OCI-LY7 (cell line): ENCODE results near the gene SLC41A3.

Source experiments
- CTCF ChIP-seq: fragments of 200-600 bp; sonication (generic); conservative IDR thresholded peaks from 2 replicates; pipeline ENCODE4 v1.5.1; 2014; ENCODE audit warnings: mild to moderate bottlenecking, antibody characterized with exemption, low read length, moderate library complexity, mixed read lengths
- EZH2phosphoT487 ChIP-seq: fragments of 200-600 bp; sonication (generic); IDR thresholded peaks from 2 replicates; pipeline ENCODE4 v1.6.1; 2018; ENCODE audit warnings: low read depth, borderline replicate concordance, mild to moderate bottlenecking, mixed run types, antibody characterized with exemption, low read length, moderate library complexity, mixed read lengths

DNA sequence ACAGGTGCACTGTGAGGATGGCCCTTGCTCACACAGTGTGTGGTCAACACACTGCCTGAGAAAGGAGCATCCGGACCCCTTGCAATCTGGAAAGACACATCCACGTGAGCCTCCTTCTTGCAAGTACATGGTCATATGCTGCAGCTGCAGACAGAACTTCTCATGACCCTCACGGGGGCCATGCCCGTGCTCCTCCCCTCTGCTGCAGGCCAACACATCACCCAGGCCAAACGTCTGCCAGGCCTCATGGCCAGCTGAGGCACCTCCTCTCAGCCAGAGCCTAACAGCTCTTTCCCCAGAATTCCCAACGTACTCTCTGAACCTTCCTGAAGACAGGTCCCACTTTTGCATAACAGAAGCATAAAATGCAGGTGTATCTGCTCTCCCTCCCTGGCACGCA is 25.3 kb downstream of the SLC41A3 start:
- TF ChIP-seq CTCF (no peak), EZH2phosphoT487 (no peak)
